GM18519 (cell line): ENCODE data around the gene IL22RA1.

Experiments
- ATAC-seq: cut with Tn5 transposase; IDR thresholded peaks from one replicate; pipeline ENCODE4 v1.9.1; 2021; ENCODE audit warnings: mild to moderate bottlenecking, moderate library complexity; ENCODE audit not compliant: unreplicated experiment, low FRiP score

The IL22RA1 gene

GRCh38 chr1:24169286-24169685 lies 26.3 kb upstream of the IL22RA1 start:
- ATAC-seq, result no peak

- no peak for ATAC-seq
These were observed 25.3 kb upstream of the IL22RA1 start for GRCh38 chr1:24168245-24168644.

GRCh38 chr1:24167008-24167407 lies 24.1 kb upstream of the IL22RA1 start:
- ATAC-seq, result no peak

- ATAC-seq, result no peak
These were observed 22.6 kb upstream of the IL22RA1 start for GRCh38 chr1:24165500-24165899.

GRCh38 chr1:24164004-24164403 lies 21.1 kb upstream of the IL22RA1 start:
- no peak for ATAC-seq

- no peak for ATAC-seq
These were observed 19.3 kb upstream of the IL22RA1 start for GRCh38 chr1:24162201-24162600.

- ATAC-seq, result no peak
These were observed 18.3 kb upstream of the IL22RA1 start for GRCh38 chr1:24161270-24161669.

- no peak for ATAC-seq
These were observed 16.4 kb upstream of the IL22RA1 start for GRCh38 chr1:24159366-24159765.

GRCh38 chr1:24157918-24158481 lies 15.1 kb upstream of the IL22RA1 start:
- no peak for ATAC-seq

GRCh38 chr1:24156542-24157260 lies 13.8 kb upstream of the IL22RA1 start:
- no peak for ATAC-seq

- no peak for ATAC-seq
These were observed 12.3 kb upstream of the IL22RA1 start for GRCh38 chr1:24155011-24155782.

GRCh38 chr1:24154215-24154614 lies 11.3 kb upstream of the IL22RA1 start:
- no peak for ATAC-seq

GRCh38 chr1:24152631-24153494 lies 9.9 kb upstream of the IL22RA1 start:
- ATAC-seq, result no peak

- ATAC-seq, result no peak
These were observed 8.2 kb upstream of the IL22RA1 start for GRCh38 chr1:24151175-24151533.

GRCh38 chr1:24150234-24151174 lies 7.6 kb upstream of the IL22RA1 start:
- no peak for ATAC-seq

GRCh38 chr1:24149866-24150233 lies 6.9 kb upstream of the IL22RA1 start:
- ATAC-seq, result no peak

GRCh38 chr1:24147816-24148215 lies 4.9 kb upstream of the IL22RA1 start:
- no peak for ATAC-seq

- ATAC-seq, result no peak
These were observed 4.3 kb upstream of the IL22RA1 start for GRCh38 chr1:24147194-24147593.

GRCh38 chr1:24141311-24141997 lies 1.5 kb downstream of the IL22RA1 start:
- ATAC-seq, result no peak
